A549 (cell line): Measurements from ENCODE around the gene NAA60. TPM values are rescaled to one million over a fixed set of nuclear protein-coding genes. Genes with fewer than 3 reads are reported as not detected.

Source experiments
- ATAC-seq, 2 experiments: fragments of 200-7000 bp in 1 of 2; fragments of >200 bp in 1 of 2; cut with Nextera tagmentation in 1 of 2; cut with Tn5 transposase in 1 of 2; 3 replicates each; pipeline versions ENCODE4 v1.8.0 to v1.9.1; 2018 to 2020; ENCODE audit warnings: mild to moderate bottlenecking in 1 of 2, moderate library complexity in 1 of 2
- CTCF ChIA-PET: fragments of 300-600 bp; sonication (Branson Sonifier 250); formaldehyde crosslinking; extraction: SDS; loops from one replicate; lab custom pipeline; 2021; ENCODE audit warnings: antibody characterized with exemption, inconsistent platforms; lab: Yijun Ruan, JAX
- POLR2A ChIA-PET: fragments of 350-600 bp; formaldehyde crosslinking; extraction: SDS; loops from one replicate; lab custom pipeline; 2021; ENCODE audit warnings: antibody characterized with exemption, inconsistent platforms; lab: Yijun Ruan, JAX
- DNase-seq, 2 experiments: peaks; one replicate each; pipeline versions ENCODE4 v3.0.0 to v3.0.0-alpha.2; 2011 to 2016; ENCODE audit warnings: low read depth in 1 of 2, low spot score in 1 of 2
- FAIRE-seq: peaks from 2 replicates; lab custom pipeline; 2011; peaks lifted over from hg19 to GRCh38; lab: Jason Lieb, UNC
- H3K27ac ChIP-seq, 2 experiments: fragments of >200 bp; sonication (Bioruptor Twin); formaldehyde crosslinking; 3 replicates each; pipeline ENCODE4 v1.5.1; 2016 to 2017
- H3K4me1 ChIP-seq: fragments of >200 bp; sonication (Bioruptor Twin); formaldehyde crosslinking; 3 replicates; pipeline ENCODE4 v1.6.1; 2016
- H3K4me2 ChIP-seq: fragments of >200 bp; sonication (Bioruptor Twin); formaldehyde crosslinking; 3 replicates; pipeline ENCODE4 v1.6.1; 2016
- H3K4me3 ChIP-seq: fragments of >200 bp; sonication (Bioruptor Twin); formaldehyde crosslinking; 3 replicates; pipeline ENCODE4 v1.5.1; 2016
- H3K9me3 ChIP-seq: fragments of >200 bp; sonication (Bioruptor Twin); formaldehyde crosslinking; 3 replicates; pipeline ENCODE4 v1.6.1; 2016
- ATOH8 ChIP-seq: fragments of 250-450 bp; sonication (Bioruptor Pico); IDR thresholded peaks from 2 replicates; pipeline ENCODE4 v1.5.0; 2020; ENCODE audit warnings: low read depth, mild to moderate bottlenecking, moderate library complexity
- BHLHE40 ChIP-seq: IDR thresholded peaks from 2 replicates; pipeline ENCODE4 v1.6.1; 2012; ENCODE audit warnings: low read depth, low read length, inconsistent platforms
- CBX2 ChIP-seq: fragments of 200-600 bp; sonication (generic); IDR thresholded peaks from 2 replicates; pipeline ENCODE4 v1.6.1; 2016; ENCODE audit warnings: low read depth, mild to moderate bottlenecking, borderline replicate concordance
- CBX8 ChIP-seq: fragments of 200-600 bp; sonication (generic); IDR thresholded peaks from 2 replicates; pipeline ENCODE4 v1.6.1; 2016
- EHMT2 ChIP-seq: fragments of 200-600 bp; sonication (generic); IDR thresholded peaks from 2 replicates; pipeline ENCODE4 v1.6.1; 2016; ENCODE audit warnings: antibody characterized with exemption, low read depth, mild to moderate bottlenecking, moderate library complexity
- ELK1 ChIP-seq: fragments of 150-350 bp; IDR thresholded peaks from 2 replicates; pipeline ENCODE4 v1.6.1; 2014; ENCODE audit warnings: low read depth, mild to moderate bottlenecking, low read length
- ESRRA ChIP-seq: fragments of 150-350 bp; IDR thresholded peaks from 2 replicates; pipeline ENCODE4 v1.6.1; 2014; ENCODE audit warnings: mild to moderate bottlenecking, low read length, borderline replicate concordance
- FOSL2 ChIP-seq, 2 experiments: fragments of 450-650 bp in 1 of 2; fragments of >200 bp in 1 of 2; sonication (Bioruptor Twin) in 1 of 2; formaldehyde crosslinking; IDR thresholded peaks; 2 replicates each; pipeline versions ENCODE4 v1.5.0 to v1.6.1; 2016 to 2020; ENCODE audit warnings: mild to moderate bottlenecking in 1 of 2, moderate library complexity in 1 of 2
- GATA3 ChIP-seq: IDR thresholded peaks from 2 replicates; pipeline ENCODE4 v1.6.1; 2012; ENCODE audit warnings: borderline replicate concordance
- HOXB13 ChIP-seq: fragments of 250-450 bp; sonication (Bioruptor Pico); IDR thresholded peaks from 2 replicates; pipeline ENCODE4 v1.5.0; 2020; ENCODE audit warnings: low read depth, mild to moderate bottlenecking, moderate library complexity
- JUN ChIP-seq, 2 experiments: fragments of >200 bp; sonication (Bioruptor Twin); formaldehyde crosslinking; IDR thresholded peaks; 2 replicates in 1 of 2; 3 replicates in 1 of 2; pipeline ENCODE4 v1.6.1; 2016 to 2017
- KDM1A ChIP-seq: fragments of 200-600 bp; sonication (generic); IDR thresholded peaks from 2 replicates; pipeline ENCODE4 v1.6.1; 2016; ENCODE audit warnings: low read depth, mild to moderate bottlenecking
- KDM5A ChIP-seq: fragments of 200-600 bp; sonication (generic); IDR thresholded peaks from 2 replicates; pipeline ENCODE4 v1.6.1; 2016; ENCODE audit warnings: antibody characterized with exemption, mild to moderate bottlenecking
- MAX ChIP-seq: IDR thresholded peaks from 2 replicates; pipeline ENCODE4 v1.6.1; 2012
- NFE2L2 ChIP-seq: fragments of 150-350 bp; conservative IDR thresholded peaks from 2 replicates; pipeline ENCODE4 v1.6.1; 2014; ENCODE audit warnings: low read length
- NPAS2 ChIP-seq: fragments of 250-450 bp; sonication (Bioruptor Pico); IDR thresholded peaks from 2 replicates; pipeline ENCODE4 v1.8.0; 2022; ENCODE audit warnings: mild to moderate bottlenecking, moderate library complexity, borderline replicate concordance
- PBX3 ChIP-seq: IDR thresholded peaks from 2 replicates; pipeline ENCODE4 v1.6.1; 2012
- POLR2AphosphoS2 ChIP-seq: conservative IDR thresholded peaks from 2 replicates; pipeline ENCODE4 v1.6.1; 2012; ENCODE audit warnings: low read length, improper control_type of control experiment, inconsistent platforms
- REST ChIP-seq: fragments of 200-600 bp; sonication (generic); IDR thresholded peaks from 2 replicates; pipeline ENCODE4 v1.6.1; 2016; ENCODE audit warnings: antibody characterized with exemption, mild to moderate bottlenecking, moderate library complexity
- RFX5 ChIP-seq: fragments of 450-650 bp; IDR thresholded peaks from 2 replicates; pipeline ENCODE4 v1.7.1; 2014; ENCODE audit warnings: antibody characterized with exemption, mild to moderate bottlenecking, moderate library complexity
- SREBF2 ChIP-seq: fragments of 450-650 bp; IDR thresholded peaks from 2 replicates; pipeline ENCODE4 v1.6.1; 2014; ENCODE audit warnings: mild to moderate bottlenecking, moderate library complexity
- TFCP2L1 ChIP-seq: fragments of 250-450 bp; sonication (Bioruptor Pico); IDR thresholded peaks from 2 replicates; pipeline ENCODE4 v1.5.0; 2021; ENCODE audit warnings: mild to moderate bottlenecking
- ZSCAN20 ChIP-seq: fragments of 250-450 bp; sonication (Bioruptor Pico); IDR thresholded peaks from 2 replicates; pipeline ENCODE4 v1.8.0; 2022; ENCODE audit warnings: mild to moderate bottlenecking, moderate library complexity
- WGBS: methylation state at CpG from one replicate; pipeline ENCODE4 v1.1.6; 2017; ENCODE audit errors: missing lambda C conversion rate; 5-methylcytosine and 5-hydroxymethylcytosine counted together
- polyA plus RNA-seq, 4 experiments: library from polyadenylated mRNA; depleted of rRNA in 3 of 4; stranded (reverse); fragments of >200 nt; fragmentation: RNase III in 1 of 4; extraction: RNeasy Plus Mini Kit Qiagen cat#74134 plus additional on column Dnase treatment in 1 of 4; gene quantifications; 2 replicates in 3 of 4; 3 replicates in 1 of 4; pipeline ENCODE4 v1.2.3, GENCODE V29; 2011 to 2017

NAA60 gene
- polyA plus RNA-seq, 2 of the 4 experiments (the other 2 are of a cell fraction): 41.6 to 43.9 TPM

GRCh38 chr16:3444032-3444388 lies 530 bp downstream of the NAA60 start:
- Histone ChIP-seq H3K9me3 (peaks cover 39% of the 10 kb centered on the region), H3K27ac (peak overlapping the region; percentile 61 to 78), H3K4me3 (peak overlapping the region; percentile 60), H3K4me1 (no peaks in the 10 kb centered on the region), H3K4me2 (peak overlapping the region; percentile 68)
- no peak for TF ChIP-seq RFX5
- TF ChIP-seq ATOH8 (CRISPR knock-in tag): no peak
- TF ChIP-seq HOXB13 (CRISPR knock-in tag): no peak
- no peak for TF ChIP-seq JUN (IDR thresholded peaks at IDR 0.05)
- no peak for TF ChIP-seq FOSL2 (IDR thresholded peaks at IDR 0.05)
- no peak for TF ChIP-seq FOSL2 (CRISPR knock-in tag; IDR thresholded peaks at IDR 0.05)
- no peak for TF ChIP-seq ZSCAN20 (CRISPR knock-in tag)
- TF ChIP-seq EHMT2: no peak
- TF ChIP-seq PBX3: no peak
- no peak for TF ChIP-seq KDM5A
- no peak for TF ChIP-seq ELK1
- peak; percentile 76 to 87 for ATAC-seq
- POLR2A ChIA-PET: interaction anchor here (0.9 to 1.6 kb wide), 3 partner anchors 13 to 43 kb away, joined by 4 to 12 read pairs (median 6); partner anchors contain the start of genes ZNF174 and ZSCAN32
- FAIRE-seq: no peak
- CTCF ChIA-PET: interaction anchor here (1.2 kb wide), 1 partner anchor 13 kb away, joined by 4 read pairs; no protein-coding TSS in a partner anchor
- peak in 1 of 2 experiments; percentile 64 for DNase-seq
- 56% methylated on average over 10 of the region's 10 CpGs for WGBS

- Histone ChIP-seq H3K9me3 (no peaks in the 10 kb centered on the region), H3K4me3 (no peak overlapping the region), H3K4me2 (no peak overlapping the region), H3K27ac (no peak overlapping the region), H3K4me1 (peaks cover 11% of the 10 kb centered on the region)
- ATAC-seq: no peak
- ChIA-PET CTCF (interaction anchor here (0.9 kb wide), 1 partner anchor 14 kb away, joined by 3 read pairs; no protein-coding TSS in a partner anchor), POLR2A (no interaction called here)
- TF ChIP-seq CBX8: no peak
- no peak for TF ChIP-seq BHLHE40
- TF ChIP-seq NPAS2: no peak
- TF ChIP-seq KDM5A: no peak
- no peak for TF ChIP-seq NFE2L2
- no peak for TF ChIP-seq ATOH8 (CRISPR knock-in tag)
- TF ChIP-seq POLR2AphosphoS2: no peak
- TF ChIP-seq SREBF2: no peak
- no peak for TF ChIP-seq KDM1A
- TF ChIP-seq ESRRA: no peak
- no peak for TF ChIP-seq REST
- TF ChIP-seq TFCP2L1 (CRISPR knock-in tag): no peak
- TF ChIP-seq CBX2: no peak
- TF ChIP-seq GATA3: no peak
- TF ChIP-seq MAX: no peak
- peak in 1 of 2 experiments; percentile 35 for DNase-seq
- no peak for FAIRE-seq
- 76% methylated on average over 5 of the region's 5 CpGs for WGBS
Observed at GRCh38 chr16:3454093-3454492, 10.6 kb downstream of the NAA60 start.
